Peyer's patch (tissue), 4 donors: Measurements from ENCODE around the gene TMEM109.

Experiments used
- CTCF ChIP-seq, 6 experiments: fragments of 450-650 bp in 4 of 6; fragments of 200-600 bp in 2 of 6; sonication (generic) in 1 of 6; IDR thresholded peaks; one replicate each; pipeline ENCODE4 v1.5.1; 2017 to 2019; ENCODE audit warnings: antibody characterized with exemption in 6 of 6, mild to moderate bottlenecking in 3 of 6, moderate library complexity in 1 of 6
- POLR2A ChIP-seq, 2 donors: fragments of 450-650 bp; IDR thresholded peaks; one replicate each; pipeline ENCODE4 v1.5.1; 2017; ENCODE audit warnings: antibody characterized with exemption in 2 of 2, mild to moderate bottlenecking in 2 of 2, moderate library complexity in 2 of 2

GRCh38 chr11:60891103-60891741 is 22.7 kb upstream of the TMEM109 start:
- TF ChIP-seq CTCF (IDR thresholded peaks at IDR 0.05) (no peak), POLR2A (IDR thresholded peaks at IDR 0.05) (no peak)
